VCaP (cell line): Measurements from ENCODE around the gene RSF1.

Source experiments
- H3K27ac ChIP-seq: fragments of 450-650 bp; 2 replicates; pipeline ENCODE4 v1.5.1; 2017
- CTCF ChIP-seq: fragments of 450-650 bp; conservative IDR thresholded peaks from 2 replicates; pipeline ENCODE4 v1.5.1; 2017; ENCODE audit warnings: mild to moderate bottlenecking, moderate library complexity

The RSF1 gene

GRCh38 chr11:77736473-77736872 lies 84.0 kb downstream of the RSF1 start:
- TF ChIP-seq CTCF, result no peak

GRCh38 chr11:77734890-77735289 lies 85.6 kb downstream of the RSF1 start:
- no peak overlapping the region for H3K27ac ChIP-seq
- TF ChIP-seq CTCF, result no peak

More at GRCh38 chr11:77736473-77736872, 84.0 kb downstream of the RSF1 start:
- H3K27ac ChIP-seq, result no peak overlapping the region

GRCh38 chr11:77732143-77732542 lies 88.4 kb downstream of the RSF1 start:
- no peak for TF ChIP-seq CTCF
- H3K27ac ChIP-seq, result no peak overlapping the region

GRCh38 chr11:77730789-77731188 lies 89.7 kb downstream of the RSF1 start:
- no peak for TF ChIP-seq CTCF
- H3K27ac ChIP-seq, result no peak overlapping the region

- no peak overlapping the region for H3K27ac ChIP-seq
- TF ChIP-seq CTCF, result no peak
These were observed 91.5 kb downstream of the RSF1 start for GRCh38 chr11:77729063-77729462.

GRCh38 chr11:77728203-77728786 lies 92.2 kb downstream of the RSF1 start:
- H3K27ac ChIP-seq, result no peak overlapping the region
- no peak for TF ChIP-seq CTCF

- TF ChIP-seq CTCF, result no peak
- no peak overlapping the region for H3K27ac ChIP-seq
These were observed 94.0 kb downstream of the RSF1 start for GRCh38 chr11:77726524-77726923.
